Cardiac muscle cell (in vitro differentiated cells and primary cell): ENCODE results near the gene GABBR2. TPM values are rescaled to one million over a fixed set of nuclear protein-coding genes. Genes with fewer than 3 reads are reported as not detected.

Source experiments
- DNase-seq, 2 donors: peaks; one replicate each; pipeline versions ENCODE4 v3.0.0 to v3.0.0-alpha.2; 2010 to 2017; ENCODE audit warnings: low read depth in 1 of 2, low spot score in 1 of 2
- H3K27ac ChIP-seq: fragments of 200-600 bp; sonication (generic); 2 replicates; pipeline ENCODE4 v1.5.1; 2016
- H3K27me3 ChIP-seq: fragments of 200-600 bp; sonication (generic); 2 replicates; pipeline ENCODE4 v1.6.0; 2016; ENCODE audit warnings: control low read depth
- H3K36me3 ChIP-seq: fragments of 200-600 bp; sonication (generic); 2 replicates; pipeline ENCODE4 v1.5.1; 2016; ENCODE audit warnings: control low read depth
- H3K4me1 ChIP-seq: fragments of 200-600 bp; sonication (generic); 2 replicates; pipeline ENCODE4 v1.8.1; 2017; ENCODE audit warnings: low read depth, mild to moderate bottlenecking, mixed run types
- H3K4me3 ChIP-seq: fragments of 200-600 bp; sonication (generic); 2 replicates; pipeline ENCODE4 v1.5.1; 2016; ENCODE audit warnings: mild to moderate bottlenecking
- H3K9me3 ChIP-seq: fragments of 200-600 bp; sonication (generic); 2 replicates; pipeline ENCODE4 v1.5.1; 2017; ENCODE audit warnings: low read depth, mild to moderate bottlenecking, control low read depth
- polyA plus RNA-seq: library from polyadenylated mRNA; unstranded; fragments of >200 nt; fragmentation: Nextera tagmentation; extraction: Ambion mirVana; gene quantifications from 2 replicates; pipeline ENCODE4 v1.2.1, GENCODE V29; 2016
- total RNA-seq: library from RNA; depleted of rRNA; stranded (reverse); fragments of >200 nt; gene quantifications from 2 replicates; pipeline ENCODE4 v1.2.3, GENCODE V29; 2016
- TF ChIP-seq, protein P1 (sequence below): IDR thresholded peaks from 2 replicates; pipeline ENCODE4 v1.5.1; 2012; ENCODE audit warnings: low read depth, mild to moderate bottlenecking, low read length

GABBR2 gene
- total and polyA plus RNA-seq, 2 experiments from 2014 or later = 0.06 TPM; not detected in 1

DNA sequence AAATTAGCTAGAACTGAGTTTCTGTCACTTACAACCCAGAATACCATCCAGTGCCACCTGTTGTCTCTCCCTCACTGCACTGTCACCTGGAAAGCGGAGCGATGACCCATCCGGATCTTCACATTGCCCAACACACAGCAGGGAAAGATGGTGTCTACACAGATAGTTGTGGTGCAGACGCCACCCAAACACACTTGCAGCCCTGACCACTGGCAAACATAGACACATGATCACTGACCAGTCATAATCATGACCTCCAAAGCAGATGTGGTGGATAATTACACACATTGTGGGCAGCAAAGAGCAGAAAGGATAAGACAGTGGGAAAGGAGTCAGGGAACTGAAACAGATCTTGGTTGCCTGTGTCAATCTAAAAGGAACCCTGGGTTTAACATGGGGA lies 64.7 kb downstream of the GABBR2 start:
- Histone ChIP-seq H3K9me3 (no peaks in the 10 kb centered on the region), H3K4me3 (no peak overlapping the region), H3K27ac (no peak overlapping the region), H3K36me3 (no peaks in the 10 kb centered on the region), H3K27me3 (no peaks in the 10 kb centered on the region), H3K4me1 (no peaks in the 10 kb centered on the region)
- TF ChIP-seq, protein P1, sequence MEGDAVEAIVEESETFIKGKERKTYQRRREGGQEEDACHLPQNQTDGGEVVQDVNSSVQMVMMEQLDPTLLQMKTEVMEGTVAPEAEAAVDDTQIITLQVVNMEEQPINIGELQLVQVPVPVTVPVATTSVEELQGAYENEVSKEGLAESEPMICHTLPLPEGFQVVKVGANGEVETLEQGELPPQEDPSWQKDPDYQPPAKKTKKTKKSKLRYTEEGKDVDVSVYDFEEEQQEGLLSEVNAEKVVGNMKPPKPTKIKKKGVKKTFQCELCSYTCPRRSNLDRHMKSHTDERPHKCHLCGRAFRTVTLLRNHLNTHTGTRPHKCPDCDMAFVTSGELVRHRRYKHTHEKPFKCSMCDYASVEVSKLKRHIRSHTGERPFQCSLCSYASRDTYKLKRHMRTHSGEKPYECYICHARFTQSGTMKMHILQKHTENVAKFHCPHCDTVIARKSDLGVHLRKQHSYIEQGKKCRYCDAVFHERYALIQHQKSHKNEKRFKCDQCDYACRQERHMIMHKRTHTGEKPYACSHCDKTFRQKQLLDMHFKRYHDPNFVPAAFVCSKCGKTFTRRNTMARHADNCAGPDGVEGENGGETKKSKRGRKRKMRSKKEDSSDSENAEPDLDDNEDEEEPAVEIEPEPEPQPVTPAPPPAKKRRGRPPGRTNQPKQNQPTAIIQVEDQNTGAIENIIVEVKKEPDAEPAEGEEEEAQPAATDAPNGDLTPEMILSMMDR = no peak
- no peak for DNase-seq

DNA sequence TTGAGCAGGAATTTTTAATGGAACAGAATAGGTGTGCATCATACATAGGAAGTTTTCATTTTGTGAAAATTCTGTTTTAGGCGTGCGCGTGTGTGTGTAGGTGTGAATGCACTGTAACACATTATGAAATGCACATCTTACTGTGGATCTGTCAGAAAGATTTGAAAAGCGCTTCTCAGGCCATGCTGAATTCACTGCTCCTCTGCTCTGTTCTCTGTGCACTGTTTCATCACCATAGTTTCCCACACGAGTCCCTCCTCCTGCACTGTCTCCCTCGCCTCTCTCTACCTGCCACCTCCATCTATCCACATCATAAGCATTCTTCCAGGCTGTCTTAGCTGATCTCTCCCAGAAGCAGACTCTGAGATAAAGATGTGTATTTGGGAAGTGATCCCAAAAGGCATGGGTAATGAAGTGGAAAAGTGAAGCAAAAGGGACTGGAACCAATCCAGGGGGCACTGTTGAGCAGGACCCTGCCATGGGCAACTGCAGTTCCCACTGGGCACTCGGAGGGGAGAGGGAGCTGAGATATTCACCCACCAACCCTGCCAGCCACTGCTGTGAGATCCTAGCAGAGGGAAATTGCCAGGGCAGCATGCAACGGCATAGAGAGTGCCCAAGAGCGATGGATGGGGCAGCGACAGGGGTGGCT lies 65.9 kb downstream of the GABBR2 start:
- no peaks in the 10 kb centered on the region for H3K4me1 ChIP-seq
- H3K9me3 ChIP-seq = no peaks in the 10 kb centered on the region
- no peak overlapping the region for H3K27ac ChIP-seq
- no peaks in the 10 kb centered on the region for H3K36me3 ChIP-seq
- H3K27me3 ChIP-seq = no peaks in the 10 kb centered on the region
- TF ChIP-seq, protein P1 = no peak
- H3K4me3 ChIP-seq = no peak overlapping the region
- no peak for DNase-seq

GRCh38 chr9:98641695-98642094 lies 67.0 kb downstream of the GABBR2 start:
- H3K27me3 ChIP-seq = no peaks in the 10 kb centered on the region
- no peaks in the 10 kb centered on the region for H3K4me1 ChIP-seq
- no peaks in the 10 kb centered on the region for H3K36me3 ChIP-seq
- DNase-seq = no peak
- H3K4me3 ChIP-seq = no peak overlapping the region
- TF ChIP-seq, protein P1 = no peak
- H3K27ac ChIP-seq = no peak overlapping the region
- no peaks in the 10 kb centered on the region for H3K9me3 ChIP-seq

- TF ChIP-seq, protein P1 = no peak
- Histone ChIP-seq H3K4me3 (no peak overlapping the region), H3K9me3 (no peaks in the 10 kb centered on the region), H3K36me3 (no peaks in the 10 kb centered on the region), H3K27ac (no peak overlapping the region), H3K4me1 (no peaks in the 10 kb centered on the region), H3K27me3 (no peaks in the 10 kb centered on the region)
- no peak for DNase-seq
Observed at GRCh38 chr9:98640394-98640793, 68.3 kb downstream of the GABBR2 start.

- Histone ChIP-seq H3K4me3 (no peak overlapping the region), H3K27me3 (no peaks in the 10 kb centered on the region), H3K36me3 (no peaks in the 10 kb centered on the region), H3K27ac (no peak overlapping the region), H3K4me1 (no peaks in the 10 kb centered on the region), H3K9me3 (no peaks in the 10 kb centered on the region)
- no peak for DNase-seq
- TF ChIP-seq, protein P1 = no peak
Observed at GRCh38 chr9:98639133-98639532, 69.6 kb downstream of the GABBR2 start.

DNA sequence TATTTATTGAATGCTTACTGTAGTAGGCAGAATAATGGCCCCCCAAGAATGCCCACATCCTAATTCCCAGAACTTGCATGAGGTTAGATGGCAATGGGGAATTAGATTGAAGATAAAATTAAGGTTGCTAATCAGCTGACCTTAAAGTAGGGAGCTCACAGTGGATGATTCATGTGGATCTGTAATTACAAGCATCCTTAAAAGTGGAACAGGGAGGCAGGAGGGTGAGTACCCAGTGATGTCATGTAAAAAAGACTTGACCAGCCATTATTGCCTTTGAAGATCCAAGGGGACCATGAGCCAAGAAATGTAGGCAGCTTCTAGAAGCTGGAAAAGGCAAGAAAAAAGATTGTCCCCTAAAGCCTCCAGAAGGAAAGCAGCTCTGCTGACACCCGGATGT lies 71.4 kb downstream of the GABBR2 start:
- no peaks in the 10 kb centered on the region for H3K27me3 ChIP-seq
- H3K36me3 ChIP-seq = no peaks in the 10 kb centered on the region
- H3K4me1 ChIP-seq = no peaks in the 10 kb centered on the region
- H3K27ac ChIP-seq = no peak overlapping the region
- H3K4me3 ChIP-seq = no peak overlapping the region
- DNase-seq = no peak
- TF ChIP-seq, protein P1 = no peak
- no peaks in the 10 kb centered on the region for H3K9me3 ChIP-seq
